Measurements from ENCODE around the gene CHD2.

DNA sequence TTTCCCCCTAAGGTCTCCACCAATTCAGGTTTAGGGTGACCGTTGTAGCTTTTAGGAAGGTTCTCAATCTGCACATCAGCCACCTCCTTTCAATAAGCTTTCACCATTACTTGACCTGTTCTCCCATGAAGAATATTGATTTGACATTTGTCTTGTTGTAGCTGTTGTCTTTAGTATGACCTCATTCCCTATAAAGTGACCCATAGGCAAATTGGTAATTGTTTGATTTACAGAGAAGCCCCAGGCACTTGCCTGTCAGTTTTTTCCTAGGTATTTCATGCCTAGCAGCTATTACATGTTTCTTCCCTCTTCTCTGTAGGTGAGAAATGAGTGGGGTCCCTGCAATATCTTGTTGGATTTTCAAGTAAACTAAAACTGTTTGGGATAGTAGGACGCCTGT, 36.0 kb downstream of the CHD2 start:
- TF ChIP-seq POLR2AphosphoS5 (IDR thresholded peaks at IDR 0.05; ENCODE audit: low read depth, low read length) (no peak), SIN3A (IDR thresholded peaks at IDR 0.05; ENCODE audit: borderline replicate concordance, insufficient read depth, low read length) (no peak), TAF1 (IDR thresholded peaks at IDR 0.05; ENCODE audit: borderline replicate concordance, insufficient read depth, low read length) (no peak), FOXP2 (optimal IDR thresholded peaks at IDR 0.05; ENCODE audit: borderline replicate concordance, extremely low read depth, extremely low read length, insufficient read depth) (no peak)
- TF ChIP-seq, protein P1, sequence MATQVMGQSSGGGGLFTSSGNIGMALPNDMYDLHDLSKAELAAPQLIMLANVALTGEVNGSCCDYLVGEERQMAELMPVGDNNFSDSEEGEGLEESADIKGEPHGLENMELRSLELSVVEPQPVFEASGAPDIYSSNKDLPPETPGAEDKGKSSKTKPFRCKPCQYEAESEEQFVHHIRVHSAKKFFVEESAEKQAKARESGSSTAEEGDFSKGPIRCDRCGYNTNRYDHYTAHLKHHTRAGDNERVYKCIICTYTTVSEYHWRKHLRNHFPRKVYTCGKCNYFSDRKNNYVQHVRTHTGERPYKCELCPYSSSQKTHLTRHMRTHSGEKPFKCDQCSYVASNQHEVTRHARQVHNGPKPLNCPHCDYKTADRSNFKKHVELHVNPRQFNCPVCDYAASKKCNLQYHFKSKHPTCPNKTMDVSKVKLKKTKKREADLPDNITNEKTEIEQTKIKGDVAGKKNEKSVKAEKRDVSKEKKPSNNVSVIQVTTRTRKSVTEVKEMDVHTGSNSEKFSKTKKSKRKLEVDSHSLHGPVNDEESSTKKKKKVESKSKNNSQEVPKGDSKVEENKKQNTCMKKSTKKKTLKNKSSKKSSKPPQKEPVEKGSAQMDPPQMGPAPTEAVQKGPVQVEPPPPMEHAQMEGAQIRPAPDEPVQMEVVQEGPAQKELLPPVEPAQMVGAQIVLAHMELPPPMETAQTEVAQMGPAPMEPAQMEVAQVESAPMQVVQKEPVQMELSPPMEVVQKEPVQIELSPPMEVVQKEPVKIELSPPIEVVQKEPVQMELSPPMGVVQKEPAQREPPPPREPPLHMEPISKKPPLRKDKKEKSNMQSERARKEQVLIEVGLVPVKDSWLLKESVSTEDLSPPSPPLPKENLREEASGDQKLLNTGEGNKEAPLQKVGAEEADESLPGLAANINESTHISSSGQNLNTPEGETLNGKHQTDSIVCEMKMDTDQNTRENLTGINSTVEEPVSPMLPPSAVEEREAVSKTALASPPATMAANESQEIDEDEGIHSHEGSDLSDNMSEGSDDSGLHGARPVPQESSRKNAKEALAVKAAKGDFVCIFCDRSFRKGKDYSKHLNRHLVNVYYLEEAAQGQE (IDR thresholded peaks at IDR 0.05; ENCODE audit: insufficient read depth in 1 of 2, low read depth in 2 of 2, low read length in 2 of 2), result no peak

Data from PFSK-1 (cell line).